AG09319 (cell line): Measurements from ENCODE around the gene SLC25A52.

Experiments used
- DNase-seq: peaks from one replicate; pipeline ENCODE4 v3.0.0-alpha.2; 2010; ENCODE audit warnings: low read depth; ENCODE audit errors: extremely low read depth
- TF ChIP-seq, protein P1 (sequence below): IDR thresholded peaks from 2 replicates; pipeline ENCODE4 v1.5.1; 2011; ENCODE audit warnings: low read depth, mild to moderate bottlenecking, inconsistent platforms, low read length, moderate library complexity

The SLC25A52 gene

DNA sequence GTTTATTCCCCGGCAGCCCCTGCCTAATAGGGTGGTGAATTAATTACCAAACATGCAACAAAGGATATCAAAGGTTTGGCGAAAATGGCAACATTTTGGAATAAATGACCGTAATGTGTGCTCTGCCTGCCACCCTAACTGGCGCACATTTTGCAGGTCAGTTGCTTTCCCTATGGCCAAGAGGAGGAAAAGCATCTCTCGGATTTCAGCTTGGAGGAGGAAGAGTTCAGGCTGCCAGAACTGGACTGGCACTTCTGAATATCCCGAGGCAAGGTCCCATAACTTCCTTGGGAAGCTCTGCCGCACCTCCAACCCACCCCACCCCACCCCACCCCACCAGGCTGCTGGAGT lies 37.1 kb downstream of the SLC25A52 start:
- TF ChIP-seq, protein P1, sequence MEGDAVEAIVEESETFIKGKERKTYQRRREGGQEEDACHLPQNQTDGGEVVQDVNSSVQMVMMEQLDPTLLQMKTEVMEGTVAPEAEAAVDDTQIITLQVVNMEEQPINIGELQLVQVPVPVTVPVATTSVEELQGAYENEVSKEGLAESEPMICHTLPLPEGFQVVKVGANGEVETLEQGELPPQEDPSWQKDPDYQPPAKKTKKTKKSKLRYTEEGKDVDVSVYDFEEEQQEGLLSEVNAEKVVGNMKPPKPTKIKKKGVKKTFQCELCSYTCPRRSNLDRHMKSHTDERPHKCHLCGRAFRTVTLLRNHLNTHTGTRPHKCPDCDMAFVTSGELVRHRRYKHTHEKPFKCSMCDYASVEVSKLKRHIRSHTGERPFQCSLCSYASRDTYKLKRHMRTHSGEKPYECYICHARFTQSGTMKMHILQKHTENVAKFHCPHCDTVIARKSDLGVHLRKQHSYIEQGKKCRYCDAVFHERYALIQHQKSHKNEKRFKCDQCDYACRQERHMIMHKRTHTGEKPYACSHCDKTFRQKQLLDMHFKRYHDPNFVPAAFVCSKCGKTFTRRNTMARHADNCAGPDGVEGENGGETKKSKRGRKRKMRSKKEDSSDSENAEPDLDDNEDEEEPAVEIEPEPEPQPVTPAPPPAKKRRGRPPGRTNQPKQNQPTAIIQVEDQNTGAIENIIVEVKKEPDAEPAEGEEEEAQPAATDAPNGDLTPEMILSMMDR, result no peak
- DNase-seq, result no peak

DNA sequence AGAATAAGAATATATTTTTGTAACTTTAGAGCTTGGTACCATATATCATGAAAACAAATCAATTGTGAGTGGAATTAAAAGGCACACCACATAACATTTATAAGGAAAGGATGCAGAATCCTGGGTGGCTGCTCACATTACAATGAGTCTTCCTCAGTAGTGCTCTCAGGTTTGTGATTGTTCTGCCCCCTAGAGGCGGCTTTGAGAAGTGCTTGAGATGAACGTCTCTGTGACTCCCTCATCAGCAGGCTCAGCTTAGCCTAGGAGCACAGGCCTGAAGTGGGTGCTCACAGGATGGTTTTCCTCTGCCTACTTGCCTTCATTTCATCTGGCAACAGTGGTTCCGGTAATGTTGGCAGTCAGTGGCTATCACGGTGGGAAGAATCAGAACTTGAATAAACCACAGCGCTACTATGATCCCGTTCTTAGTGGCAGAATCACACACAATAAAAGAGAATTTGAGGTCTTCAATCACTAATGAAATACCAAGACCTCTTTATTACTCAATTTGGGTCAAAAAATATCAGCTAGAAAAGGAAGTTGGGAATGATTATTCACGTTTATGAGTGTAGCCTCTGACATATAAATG lies 38.2 kb downstream of the SLC25A52 start:
- TF ChIP-seq, protein P1, result peak; percentile 95

DNA sequence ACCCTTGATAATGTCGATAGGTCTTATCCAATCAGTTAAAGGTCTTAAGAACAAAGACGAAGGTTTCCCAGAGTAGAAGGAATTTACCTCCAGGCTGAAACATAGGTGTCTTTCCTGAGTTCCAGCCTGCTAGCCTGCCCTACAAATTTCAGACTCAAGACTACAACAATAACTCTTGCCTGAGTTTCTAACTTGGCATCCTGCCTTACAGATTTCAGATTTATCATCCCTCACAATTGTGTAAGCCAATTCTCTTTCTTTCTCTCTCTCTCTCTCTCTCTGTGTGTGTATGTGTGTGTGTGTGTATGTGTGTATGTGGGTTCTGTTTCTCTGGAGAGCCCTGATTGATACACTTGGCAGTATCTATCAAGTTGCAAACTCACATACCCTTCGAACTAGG lies 39.1 kb downstream of the SLC25A52 start:
- DNase-seq, result no peak
- TF ChIP-seq, protein P1, result no peak

More for the DNA sequence above, 38.2 kb downstream of the SLC25A52 start:
- peak; percentile 23 for DNase-seq

DNA sequence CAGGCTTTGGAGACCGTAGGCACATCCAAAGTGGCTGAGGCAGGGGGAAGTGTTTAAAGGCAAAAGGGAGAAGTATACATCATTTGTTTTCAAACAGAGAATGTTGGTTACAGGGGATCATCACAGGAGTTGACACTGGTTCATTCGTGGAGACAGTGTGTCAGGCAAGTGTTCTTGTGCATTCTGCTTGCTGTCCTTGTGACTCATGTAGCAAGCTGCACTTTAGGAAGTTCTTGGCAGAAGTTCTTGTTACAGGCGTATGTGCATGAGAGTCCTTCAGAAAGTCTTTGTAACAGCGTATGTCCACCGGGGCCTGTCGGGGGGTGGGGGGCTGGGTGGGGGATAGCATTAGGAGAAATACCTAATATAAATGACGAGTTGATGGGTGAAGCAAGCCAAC lies 39.8 kb downstream of the SLC25A52 start:
- DNase-seq, result no peak
- TF ChIP-seq, protein P1, result no peak

DNA sequence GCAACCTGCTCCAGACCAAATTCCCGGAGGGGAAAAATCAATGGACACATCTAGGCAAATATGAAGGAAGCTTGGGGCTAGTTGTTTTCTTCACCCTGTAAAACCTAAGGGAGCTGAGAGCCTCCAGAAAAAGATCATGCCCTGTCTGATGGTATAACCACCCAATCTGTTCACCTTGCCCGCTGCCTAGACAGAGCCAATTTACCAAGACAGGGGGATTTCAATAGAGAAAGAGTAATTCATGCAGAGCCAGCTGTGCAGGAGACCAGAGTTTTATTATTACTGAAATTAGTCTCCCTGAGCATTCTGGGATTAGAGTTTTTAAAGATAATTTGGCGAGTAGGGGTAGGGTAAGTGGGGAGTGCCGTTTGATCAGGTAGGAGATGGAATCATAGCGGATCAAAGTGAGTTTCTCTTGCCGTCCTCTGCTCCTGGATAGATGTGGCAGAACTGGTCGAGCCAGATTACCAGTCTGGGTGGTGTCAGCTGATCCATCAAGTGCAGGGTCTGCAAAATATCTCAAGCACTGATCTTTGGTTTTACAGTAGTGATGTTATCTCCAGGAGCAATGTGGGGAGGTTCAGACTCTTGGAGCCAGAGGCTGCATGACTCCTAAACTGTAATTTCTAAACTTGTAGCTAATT lies 41.2 kb downstream of the SLC25A52 start:
- no peak for DNase-seq
- TF ChIP-seq, protein P1, result no peak

DNA sequence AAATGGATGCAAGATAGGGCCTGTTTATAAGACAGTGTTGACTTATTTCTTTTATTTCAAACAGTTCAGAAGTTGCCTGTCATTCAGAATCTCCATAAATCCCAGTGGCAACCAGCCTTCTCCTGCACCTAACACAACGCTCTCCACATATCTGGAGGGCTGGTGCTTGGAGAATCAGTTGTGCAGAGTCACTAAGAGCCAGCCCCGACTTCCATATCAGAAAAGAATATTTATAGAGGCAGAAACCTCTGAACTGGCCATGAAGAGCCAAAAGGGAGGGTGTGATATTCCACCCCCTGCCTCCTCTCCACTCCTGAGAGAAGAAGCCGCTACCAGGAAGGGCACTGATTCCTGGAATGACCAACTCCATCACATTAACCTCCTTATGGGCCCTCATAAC lies 42.3 kb downstream of the SLC25A52 start:
- TF ChIP-seq, protein P1, result no peak

DNA sequence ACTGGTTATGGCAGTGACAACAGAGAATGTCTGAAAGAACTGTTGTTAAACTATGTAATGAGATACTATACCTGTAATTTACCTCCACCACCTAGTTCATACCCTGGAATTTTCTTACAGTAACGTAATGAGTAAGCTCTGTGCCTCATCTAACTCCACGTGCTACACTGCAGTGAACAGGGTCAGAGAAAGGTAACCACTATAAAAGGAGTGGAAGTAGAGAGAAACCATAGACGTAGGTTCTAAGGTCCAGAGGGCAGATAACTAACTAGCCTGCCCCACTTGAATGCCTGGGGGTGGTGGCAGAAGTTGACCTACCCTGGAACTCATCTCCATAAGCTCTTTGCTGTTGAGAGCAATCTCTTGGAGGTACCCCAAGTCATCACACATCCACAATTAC lies 44.3 kb downstream of the SLC25A52 start:
- no peak for DNase-seq
- TF ChIP-seq, protein P1, result no peak

More for the DNA sequence above, 42.3 kb downstream of the SLC25A52 start:
- no peak for DNase-seq
